Loucy (cell line): Measurements from ENCODE around the gene ADARB2.

Experiments used
- H2AFZ ChIP-seq: fragments of 200-600 bp; sonication (generic); 2 replicates; pipeline ENCODE4 v1.6.0; 2016; ENCODE audit warnings: antibody characterized with exemption, mild to moderate bottlenecking, low read length, moderate library complexity
- H3F3A ChIP-seq: fragments of 200-600 bp; 2 replicates; pipeline ENCODE4 v1.6.0; 2016; ENCODE audit warnings: antibody characterized with exemption, low read depth, mild to moderate bottlenecking
- H3K27me3 ChIP-seq: fragments of 200-600 bp; sonication (generic); 2 replicates; pipeline ENCODE4 v1.6.1; 2014; ENCODE audit warnings: low read length, mild to moderate bottlenecking; ENCODE audit not compliant: insufficient read depth, poor library complexity, severe bottlenecking
- H3K36me3 ChIP-seq: fragments of 200-600 bp; sonication (generic); 2 replicates; pipeline ENCODE4 v1.6.1; 2016; ENCODE audit warnings: low read length; ENCODE audit not compliant: insufficient read depth
- H3K4me1 ChIP-seq: fragments of 200-600 bp; sonication (generic); 2 replicates; pipeline ENCODE4 v1.5.1; 2014; ENCODE audit warnings: low read length, mild to moderate bottlenecking; ENCODE audit not compliant: insufficient read depth, poor library complexity, severe bottlenecking
- H3K4me2 ChIP-seq: fragments of 200-600 bp; sonication (generic); 2 replicates; pipeline ENCODE4 v1.6.0; 2014; ENCODE audit warnings: antibody characterized with exemption, low read length, low read depth, mild to moderate bottlenecking; ENCODE audit not compliant: poor library complexity, severe bottlenecking
- H3K4me3 ChIP-seq: fragments of 200-600 bp; sonication (generic); 2 replicates; pipeline ENCODE4 v1.5.1; 2014; ENCODE audit warnings: low read length, mild to moderate bottlenecking, mixed read lengths; ENCODE audit not compliant: poor library complexity, severe bottlenecking
- H3K79me2 ChIP-seq: fragments of 200-600 bp; sonication (generic); 2 replicates; pipeline ENCODE4 v1.6.1; 2014; ENCODE audit warnings: low read length; ENCODE audit not compliant: insufficient read depth
- H3K9ac ChIP-seq: fragments of 200-600 bp; sonication (generic); 2 replicates; pipeline ENCODE4 v1.6.0; 2014; ENCODE audit warnings: mild to moderate bottlenecking, low read depth, low read length, moderate library complexity; ENCODE audit not compliant: poor library complexity, severe bottlenecking
- H3K9me2 ChIP-seq: fragments of 200-600 bp; sonication (generic); replicated peaks from 2 replicates; pipeline ENCODE4 v1.6.1; 2016; ENCODE audit warnings: low read depth, low read length, mixed read lengths
- H3K9me3 ChIP-seq: fragments of 200-600 bp; sonication (generic); 2 replicates; pipeline ENCODE4 v1.6.1; 2014; ENCODE audit warnings: mild to moderate bottlenecking, antibody characterized with exemption, low read length, low read depth; ENCODE audit not compliant: insufficient read depth
- H4K20me1 ChIP-seq: fragments of 200-600 bp; sonication (generic); 2 replicates; pipeline ENCODE4 v1.6.0; 2014; ENCODE audit warnings: antibody characterized with exemption, low read length, mild to moderate bottlenecking; ENCODE audit not compliant: insufficient read depth, poor library complexity, severe bottlenecking
- EZH2phosphoT487 ChIP-seq: fragments of 200-600 bp; IDR thresholded peaks from 2 replicates; pipeline ENCODE4 v1.6.1; 2018; ENCODE audit warnings: antibody characterized with exemption, mild to moderate bottlenecking, moderate library complexity, borderline replicate concordance
- TF ChIP-seq, protein P1 (sequence below): fragments of 200-600 bp; sonication (generic); conservative IDR thresholded peaks from 2 replicates; pipeline ENCODE4 v1.5.1; 2014; ENCODE audit warnings: mild to moderate bottlenecking, antibody characterized with exemption, low read length

Gene ADARB2

DNA sequence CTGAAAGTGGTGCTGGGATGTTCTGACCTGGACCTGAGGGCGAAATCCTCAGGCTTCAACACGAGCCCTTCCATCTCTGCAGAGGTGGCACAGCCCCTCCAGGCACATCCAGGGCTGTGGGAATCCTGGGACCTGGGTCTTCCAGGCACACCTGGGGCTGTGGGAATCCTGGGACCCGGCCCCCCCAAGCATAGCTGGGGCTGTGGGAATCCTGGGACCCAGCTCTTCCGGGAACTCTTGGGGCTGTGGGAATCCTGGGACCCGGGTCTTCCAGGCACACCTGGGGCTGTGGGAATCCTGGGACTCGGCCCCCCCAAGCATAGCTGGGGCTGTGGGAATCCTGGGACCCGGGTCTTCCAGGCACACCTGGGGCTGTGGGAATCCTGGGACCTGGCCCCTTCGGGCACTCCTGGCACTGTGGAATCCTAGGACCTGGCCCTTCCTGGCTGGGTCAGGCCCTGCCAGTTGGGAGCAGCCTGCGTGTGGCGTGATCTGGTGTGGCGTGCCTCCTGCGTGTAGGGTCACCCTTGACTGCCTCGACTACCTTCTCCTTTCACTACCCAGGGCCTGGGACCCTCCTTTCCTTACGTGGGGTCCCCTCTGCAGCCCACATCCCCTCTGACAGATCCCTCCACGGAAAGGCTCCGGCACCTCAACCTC is 557.1 kb downstream of the ADARB2 start:
- Histone ChIP-seq H3K4me2 (no peak overlapping the region), H3K36me3 (no peaks in the 10 kb centered on the region), H3K9ac (no peak overlapping the region), H3K27me3 (no peaks in the 10 kb centered on the region), H2AFZ (no peak overlapping the region), H3F3A (no peaks in the 10 kb centered on the region), H4K20me1 (no peaks in the 10 kb centered on the region), H3K9me3 (no peaks in the 10 kb centered on the region), H3K4me1 (no peaks in the 10 kb centered on the region), H3K9me2 (no peaks in the 10 kb centered on the region), H3K4me3 (no peak overlapping the region), H3K79me2 (no peaks in the 10 kb centered on the region)
- TF ChIP-seq, protein P1, sequence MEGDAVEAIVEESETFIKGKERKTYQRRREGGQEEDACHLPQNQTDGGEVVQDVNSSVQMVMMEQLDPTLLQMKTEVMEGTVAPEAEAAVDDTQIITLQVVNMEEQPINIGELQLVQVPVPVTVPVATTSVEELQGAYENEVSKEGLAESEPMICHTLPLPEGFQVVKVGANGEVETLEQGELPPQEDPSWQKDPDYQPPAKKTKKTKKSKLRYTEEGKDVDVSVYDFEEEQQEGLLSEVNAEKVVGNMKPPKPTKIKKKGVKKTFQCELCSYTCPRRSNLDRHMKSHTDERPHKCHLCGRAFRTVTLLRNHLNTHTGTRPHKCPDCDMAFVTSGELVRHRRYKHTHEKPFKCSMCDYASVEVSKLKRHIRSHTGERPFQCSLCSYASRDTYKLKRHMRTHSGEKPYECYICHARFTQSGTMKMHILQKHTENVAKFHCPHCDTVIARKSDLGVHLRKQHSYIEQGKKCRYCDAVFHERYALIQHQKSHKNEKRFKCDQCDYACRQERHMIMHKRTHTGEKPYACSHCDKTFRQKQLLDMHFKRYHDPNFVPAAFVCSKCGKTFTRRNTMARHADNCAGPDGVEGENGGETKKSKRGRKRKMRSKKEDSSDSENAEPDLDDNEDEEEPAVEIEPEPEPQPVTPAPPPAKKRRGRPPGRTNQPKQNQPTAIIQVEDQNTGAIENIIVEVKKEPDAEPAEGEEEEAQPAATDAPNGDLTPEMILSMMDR = no peak
- TF ChIP-seq EZH2phosphoT487 = no peak

DNA sequence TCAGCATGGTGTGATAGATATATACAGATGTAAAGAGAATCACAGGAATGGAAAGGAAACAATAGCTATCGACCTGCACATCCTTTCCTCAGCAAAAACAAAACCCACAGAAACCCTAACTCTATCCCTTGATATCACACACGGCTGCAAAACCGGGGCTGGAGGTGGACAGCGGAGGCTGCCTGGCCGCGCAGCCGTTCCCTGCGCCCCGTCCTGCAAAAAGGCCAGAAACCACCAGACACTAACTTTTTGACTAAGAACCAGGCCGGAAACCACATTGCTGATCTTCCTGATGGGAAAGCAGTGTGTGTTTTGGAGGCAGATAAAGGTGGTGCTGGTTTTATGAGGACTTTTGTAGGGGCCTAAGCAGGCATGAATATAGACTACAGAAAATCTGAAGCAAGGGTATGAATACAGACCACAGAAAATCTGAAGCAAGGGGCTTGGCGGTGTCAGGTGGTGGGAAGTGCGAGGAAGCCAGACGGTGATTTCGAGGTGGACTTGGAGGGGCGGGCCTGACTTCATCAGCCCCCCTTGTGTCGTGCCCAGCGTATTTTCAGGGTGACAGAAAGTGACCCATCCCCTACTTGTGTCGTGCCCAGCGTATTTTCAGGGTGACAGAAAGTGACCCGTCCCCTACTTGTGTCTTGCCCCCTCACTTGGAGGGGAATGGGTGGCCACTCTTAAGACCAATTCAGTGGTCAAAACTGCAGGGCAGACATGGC is 557.8 kb downstream of the ADARB2 start:
- no peaks in the 10 kb centered on the region for H3K79me2 ChIP-seq
- H3K4me2 ChIP-seq = no peak overlapping the region
- H3K4me1 ChIP-seq = no peaks in the 10 kb centered on the region
- TF ChIP-seq EZH2phosphoT487 = no peak
- TF ChIP-seq, protein P1 = no peak
- H3K4me3 ChIP-seq = no peak overlapping the region
- H3K9me3 ChIP-seq = no peaks in the 10 kb centered on the region
- no peaks in the 10 kb centered on the region for H3K9me2 ChIP-seq
- no peaks in the 10 kb centered on the region for H3F3A ChIP-seq
- H3K27me3 ChIP-seq = no peaks in the 10 kb centered on the region
- H3K36me3 ChIP-seq = no peaks in the 10 kb centered on the region
- no peak overlapping the region for H2AFZ ChIP-seq
- H4K20me1 ChIP-seq = no peaks in the 10 kb centered on the region
- no peak overlapping the region for H3K9ac ChIP-seq

DNA sequence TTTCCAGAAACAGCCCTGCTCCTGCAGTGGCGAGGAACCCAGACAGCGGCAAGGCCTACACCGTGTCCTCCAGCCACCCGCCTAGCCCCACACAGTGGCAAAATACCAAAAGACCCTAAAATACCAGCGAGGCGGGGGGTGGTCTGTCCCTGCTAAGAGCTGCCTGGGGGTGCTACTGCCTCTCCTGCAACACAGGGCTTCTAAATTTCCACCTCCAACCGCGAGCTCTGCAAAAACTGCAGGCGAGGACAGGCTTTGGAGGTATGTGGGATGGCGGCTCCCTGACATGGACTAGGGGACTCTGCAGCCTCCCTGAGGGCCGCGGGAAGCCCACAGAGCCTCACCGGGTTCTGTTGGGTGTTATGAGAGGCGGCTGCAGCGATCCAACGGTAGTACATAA is 558.8 kb downstream of the ADARB2 start:
- H3K4me3 ChIP-seq = no peak overlapping the region
- no peaks in the 10 kb centered on the region for H3K9me3 ChIP-seq
- H3K79me2 ChIP-seq = no peaks in the 10 kb centered on the region
- no peak overlapping the region for H2AFZ ChIP-seq
- no peak for TF ChIP-seq EZH2phosphoT487
- TF ChIP-seq, protein P1 = no peak
- no peaks in the 10 kb centered on the region for H3K36me3 ChIP-seq
- H3K4me1 ChIP-seq = no peaks in the 10 kb centered on the region
- no peaks in the 10 kb centered on the region for H3K27me3 ChIP-seq
- H4K20me1 ChIP-seq = no peaks in the 10 kb centered on the region
- H3K4me2 ChIP-seq = no peak overlapping the region
- no peak overlapping the region for H3K9ac ChIP-seq
- H3K9me2 ChIP-seq = no peaks in the 10 kb centered on the region
- H3F3A ChIP-seq = no peaks in the 10 kb centered on the region
